IMR-90 (cell line): ENCODE measurements around the gene DHRS12. TPM values are rescaled to one million over a fixed set of nuclear protein-coding genes. Genes with fewer than 3 reads are reported as not detected.
A peak's percentile ranks its signal among the peaks of the same experiment; 100 is the strongest.

ENCODE experiments used
- ATAC-seq: fragments of 200-7000 bp; cut with Tn5 transposase; 2 replicates; pipeline ENCODE4 v1.9.1; 2020; ENCODE audit warnings: low read depth, mild to moderate bottlenecking, moderate library complexity
- BruUV-seq: library from RNA; stranded (reverse); fragments of 400-500 nt; replicated peaks from 2 replicates; lab custom pipeline; 2021; lab: Mats Ljungman, UMichigan
- CTCF ChIA-PET: fragments of 300-600 bp; formaldehyde crosslinking; extraction: SDS; loops from one replicate; lab custom pipeline; 2021; ENCODE audit warnings: antibody characterized with exemption; lab: Yijun Ruan, JAX
- POLR2A ChIA-PET: fragments of 300-600 bp; sonication (Branson Sonifier 250); formaldehyde crosslinking; loops from one replicate; lab custom pipeline; 2022; ENCODE audit warnings: antibody characterized with exemption; ENCODE audit not compliant: unreplicated experiment; lab: Charles Lee
- DNase-seq: peaks from one replicate; pipeline ENCODE4 v3.0.0; 2013
- H2AFZ ChIP-seq: replicated peaks from 2 replicates; pipeline ENCODE3; 2013; ENCODE audit warnings: low read length, mild to moderate bottlenecking; ENCODE audit not compliant: poor library complexity
- H2AK5ac ChIP-seq: 2 replicates; pipeline ENCODE4 v1.6.1; 2013; ENCODE audit warnings: low read depth, low read length, inconsistent platforms
- H2AK9ac ChIP-seq: replicated peaks from 2 replicates; pipeline ENCODE3; 2013; ENCODE audit warnings: mild to moderate bottlenecking, low read depth, low read length, moderate library complexity; ENCODE audit not compliant: poor library complexity
- H2BK120ac ChIP-seq: 2 replicates; pipeline ENCODE4 v1.6.1; 2013; ENCODE audit warnings: low read depth, low read length, inconsistent platforms
- H2BK15ac ChIP-seq: 3 replicates; pipeline ENCODE4 v1.6.1; 2013; ENCODE audit warnings: low read depth, low read length, inconsistent platforms
- H2BK20ac ChIP-seq: 2 replicates; pipeline ENCODE4 v1.6.1; 2013; ENCODE audit warnings: low read depth, mild to moderate bottlenecking, inconsistent platforms, low read length, moderate library complexity
- H2BK5ac ChIP-seq: 2 replicates; pipeline ENCODE4 v1.6.1; 2013; ENCODE audit warnings: mild to moderate bottlenecking, low read depth, low read length, inconsistent platforms; ENCODE audit not compliant: poor library complexity, severe bottlenecking
- H3K14ac ChIP-seq: replicated peaks from 2 replicates; pipeline ENCODE4 v1.6.1; 2013; ENCODE audit warnings: low read depth, low read length, inconsistent platforms
- H3K18ac ChIP-seq: 2 replicates; pipeline ENCODE4 v1.6.1; 2013; ENCODE audit warnings: low read depth, low read length, control low read depth
- H3K23ac ChIP-seq: 2 replicates; pipeline ENCODE4 v1.6.1; 2013; ENCODE audit warnings: low read depth, low read length, inconsistent platforms
- H3K27ac ChIP-seq: 2 replicates; pipeline ENCODE4 v1.5.1; 2013; ENCODE audit warnings: mild to moderate bottlenecking, control low read depth, low read length; ENCODE audit not compliant: insufficient read depth
- H3K27me3 ChIP-seq: 2 replicates; pipeline ENCODE4 v1.6.1; 2013; ENCODE audit warnings: low read length; ENCODE audit not compliant: control insufficient read depth, insufficient read depth
- H3K36me3 ChIP-seq: 2 replicates; pipeline ENCODE4 v1.6.1; 2013; ENCODE audit warnings: low read length, mixed read lengths; ENCODE audit not compliant: control insufficient read depth, insufficient read depth
- H3K4ac ChIP-seq: 2 replicates; pipeline ENCODE4 v1.6.1; 2013; ENCODE audit warnings: low read depth, low read length, inconsistent platforms
- H3K4me1 ChIP-seq: 2 replicates; pipeline ENCODE4 v1.6.1; 2013; ENCODE audit warnings: low read length, mixed read lengths; ENCODE audit not compliant: control insufficient read depth, insufficient read depth
- H3K4me2 ChIP-seq: 2 replicates; pipeline ENCODE4 v1.6.1; 2013; ENCODE audit warnings: low read depth, mild to moderate bottlenecking, control low read depth, low read length, moderate library complexity
- H3K4me3 ChIP-seq: 2 replicates; pipeline ENCODE4 v1.5.1; 2013; ENCODE audit warnings: low read depth, mild to moderate bottlenecking, control low read depth, low read length, moderate library complexity; ENCODE audit not compliant: insufficient read depth
- H3K56ac ChIP-seq: 2 replicates; pipeline ENCODE4 v1.6.1; 2013; ENCODE audit warnings: low read length, inconsistent platforms; ENCODE audit not compliant: insufficient read depth; ENCODE audit errors: extremely low read depth
- H3K79me1 ChIP-seq, 2 experiments: 2 replicates each; pipeline ENCODE4 v1.6.1; 2013; ENCODE audit warnings: low read length in 2 of 2, inconsistent platforms in 1 of 2, low read depth in 1 of 2
- H3K9ac ChIP-seq: 2 replicates; pipeline ENCODE4 v1.6.1; 2013; ENCODE audit warnings: low read depth, low read length, control low read depth
- H3K9me1 ChIP-seq: 2 replicates; pipeline ENCODE4 v1.6.1; 2013; ENCODE audit warnings: low read length, inconsistent platforms; ENCODE audit not compliant: insufficient read depth
- H3K9me3 ChIP-seq: 2 replicates; pipeline ENCODE4 v1.6.1; 2013; ENCODE audit warnings: low read length; ENCODE audit not compliant: control insufficient read depth, insufficient read depth
- H4K20me1 ChIP-seq: 2 replicates; pipeline ENCODE4 v1.6.1; 2013; ENCODE audit warnings: low read length, inconsistent platforms; ENCODE audit not compliant: insufficient read depth
- H4K5ac ChIP-seq: 2 replicates; pipeline ENCODE4 v1.6.1; 2013; ENCODE audit warnings: mild to moderate bottlenecking, low read depth, low read length, control low read depth
- H4K8ac ChIP-seq, 2 experiments: 2 replicates each; pipeline ENCODE4 v1.6.1; 2013; ENCODE audit warnings: low read depth in 2 of 2, low read length in 2 of 2, control low read depth in 1 of 2, inconsistent platforms in 1 of 2
- H4K91ac ChIP-seq: 2 replicates; pipeline ENCODE4 v1.6.1; 2013; ENCODE audit warnings: low read depth, low read length, inconsistent platforms; ENCODE audit not compliant: insufficient read depth
- BHLHE40 ChIP-seq: fragments of 150-350 bp; IDR thresholded peaks from 2 replicates; pipeline ENCODE4 v1.6.1; 2016; ENCODE audit warnings: mild to moderate bottlenecking, low read depth, low read length
- CEBPB ChIP-seq: IDR thresholded peaks from 2 replicates; pipeline ENCODE4 v1.6.1; 2012; ENCODE audit warnings: low read depth, low read length, improper control_type of control experiment
- CHD1 ChIP-seq: IDR thresholded peaks from 2 replicates; pipeline ENCODE4 v1.6.1; 2012; ENCODE audit warnings: low read depth, low read length, improper control_type of control experiment
- FOS ChIP-seq: fragments of 150-350 bp; IDR thresholded peaks from 2 replicates; pipeline ENCODE4 v1.6.1; 2016; ENCODE audit warnings: low read depth, low read length
- MAFK ChIP-seq: IDR thresholded peaks from 2 replicates; pipeline ENCODE4 v1.6.1; 2012; ENCODE audit warnings: low read depth, low read length, improper control_type of control experiment
- MAZ ChIP-seq: IDR thresholded peaks from 2 replicates; pipeline ENCODE4 v1.6.1; 2012; ENCODE audit warnings: low read depth, mild to moderate bottlenecking, low read length, improper control_type of control experiment, moderate library complexity, borderline replicate concordance
- MXI1 ChIP-seq: IDR thresholded peaks from 2 replicates; pipeline ENCODE4 v1.6.1; 2012; ENCODE audit warnings: low read depth, mild to moderate bottlenecking, low read length, moderate library complexity, borderline replicate concordance
- NFE2L2 ChIP-seq: fragments of 150-350 bp; IDR thresholded peaks from 2 replicates; pipeline ENCODE4 v1.6.1; 2016; ENCODE audit warnings: low read depth, mild to moderate bottlenecking, low read length
- POLR2A ChIP-seq: IDR thresholded peaks from 2 replicates; pipeline ENCODE4 v1.6.1; 2012; ENCODE audit warnings: mild to moderate bottlenecking, low read depth, low read length
- RCOR1 ChIP-seq: IDR thresholded peaks from 2 replicates; pipeline ENCODE4 v1.6.1; 2012; ENCODE audit warnings: mild to moderate bottlenecking, low read length, improper control_type of control experiment; ENCODE audit not compliant: insufficient replicate concordance
- RFX5 ChIP-seq: IDR thresholded peaks from 2 replicates; pipeline ENCODE4 v1.8.0; 2012; ENCODE audit warnings: low read depth, mild to moderate bottlenecking, low read length, moderate library complexity
- WGBS, 2 experiments: methylation state at CpG; one replicate each; pipeline versions ENCODE4 v1.1.5 to v1.1.7; 2013; ENCODE audit warnings: missing lambda C conversion rate in 2 of 2; ENCODE audit not compliant: insufficient read length in 1 of 2; ENCODE audit errors: extremely low coverage in 2 of 2; 5-methylcytosine and 5-hydroxymethylcytosine counted together
- dilution Hi-C: fragments of 300-500 bp; cut with HindIII; formaldehyde crosslinking; loops from one replicate; pipeline ENCODE4 v1.14.3; 2018; ENCODE audit warnings: low sequenced_read_pairs; ENCODE audit not compliant: unreplicated experiment
- in situ Hi-C: fragments of 300-500 bp; cut with MboI; formaldehyde crosslinking; loops from 3 replicates; pipeline ENCODE4 v1.14.3; 2019; ENCODE audit warnings: low sequenced_read_pairs, inconsistent platforms, mixed read lengths
- intact Hi-C: fragments of 100-400 bp; cut with micrococcal nuclease; formaldehyde crosslinking; loops from 2 replicates; pipeline ENCODE4 v1.10.0; 2022
- polyA plus RNA-seq, 3 experiments: library from polyadenylated mRNA; depleted of rRNA; stranded (reverse); fragments of >200 nt; gene quantifications; 2 replicates each; pipeline ENCODE4 v1.2.3, GENCODE V29; 2012; ENCODE audit warnings: low replicate concordance in 1 of 3
- total RNA-seq: library from RNA; depleted of rRNA; stranded (reverse); fragments of >200 nt; gene quantifications from 2 replicates; pipeline ENCODE4 v1.2.3, GENCODE V29; 2012
- TF ChIP-seq, protein P1 (sequence below): fragments of 150-350 bp; IDR thresholded peaks from 2 replicates; pipeline ENCODE4 v1.6.1; 2016; ENCODE audit warnings: low read depth, mild to moderate bottlenecking, low read length, moderate library complexity, borderline replicate concordance
- TF ChIP-seq, protein P2 (sequence below): conservative IDR thresholded peaks from 2 replicates; pipeline ENCODE4 v1.5.1; 2012; ENCODE audit warnings: mild to moderate bottlenecking, low read depth, low read length, improper control_type of control experiment
- TF ChIP-seq, protein P3 (sequence below): fragments of 150-350 bp; IDR thresholded peaks from 2 replicates; pipeline ENCODE4 v1.6.1; 2017; ENCODE audit warnings: mild to moderate bottlenecking, antibody characterized with exemption, low read length, low read depth

DHRS12 gene
- total and polyA plus RNA-seq, 2 of the 4 experiments (the other 2 are of a cell fraction): 1.3 to 1.6 TPM

DNA sequence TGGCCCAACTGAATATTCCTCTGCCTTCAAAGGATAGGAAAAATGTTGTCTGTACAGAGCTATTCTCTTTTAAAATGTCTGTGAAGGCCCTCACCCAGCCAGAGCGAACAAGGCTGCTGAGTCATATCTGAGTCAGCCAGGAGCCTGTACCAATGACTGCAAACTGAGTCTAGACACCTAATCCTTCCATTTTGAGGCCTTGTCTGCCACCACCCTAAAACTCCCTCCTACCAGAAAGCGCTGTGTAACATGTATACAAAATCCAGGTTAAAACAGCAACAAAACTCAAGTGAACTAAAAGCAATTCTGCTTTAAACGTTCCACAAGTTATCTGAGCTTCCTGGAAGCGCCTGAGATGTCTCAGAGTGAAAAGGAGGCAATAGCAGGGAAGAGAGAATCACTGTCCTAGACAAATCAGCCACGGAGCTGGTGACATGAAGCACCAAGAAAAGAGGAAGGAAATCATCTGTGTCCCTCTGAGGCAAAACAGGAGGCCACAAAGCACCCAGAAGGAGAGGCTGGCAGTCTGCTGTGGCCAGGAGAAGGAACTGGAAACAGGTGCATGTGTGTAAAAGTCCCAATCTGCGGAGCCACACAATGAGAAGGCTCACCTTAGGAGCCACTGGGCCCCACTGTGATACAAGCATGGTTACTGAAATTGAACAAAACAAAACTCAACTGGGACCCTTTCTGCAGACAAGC is 10.2 kb downstream of the DHRS12 start:
- in situ Hi-C loops: no loop called here
- H3K27ac ChIP-seq: peak overlapping the region; percentile 33; the same call in 1 of the 2 replicates
- intact Hi-C loops: no loop called here
- BruUV-seq: no TSS peak
- H2AFZ ChIP-seq: peak overlapping the region; percentile 78
- peak overlapping the region; percentile 86 for H3K4ac ChIP-seq
- peak overlapping the region; percentile 82 for H4K5ac ChIP-seq
- H4K91ac ChIP-seq: peak overlapping the region; percentile 79
- H4K20me1 ChIP-seq: no peaks in the 10 kb centered on the region
- ATAC-seq: peak; percentile 99
- peaks cover 12% of the 10 kb centered on the region for H3K9me1 ChIP-seq
- H3K27me3 ChIP-seq: no peaks in the 10 kb centered on the region
- peak overlapping the region; percentile 57 for H2AK9ac ChIP-seq
- peak overlapping the region; percentile 85 for H3K14ac ChIP-seq
- WGBS, 2 experiments: 50% methylated on average over 2 of the region's 6 CpGs; no CpG with 5 or more reads in 1 of the 2 experiments
- H3K18ac ChIP-seq: peak overlapping the region; percentile 84
- dilution Hi-C loops: no loop called here
- peaks cover 10% of the 10 kb centered on the region for H3K4me1 ChIP-seq
- H2AK5ac ChIP-seq: peak overlapping the region; percentile 72
- no peaks in the 10 kb centered on the region for H3K36me3 ChIP-seq
- H3K4me3 ChIP-seq: no peak overlapping the region
- ChIA-PET CTCF (no interaction called here), POLR2A (no interaction called here)
- H2BK20ac ChIP-seq: peak overlapping the region; percentile 88
- H3K56ac ChIP-seq: peak overlapping the region; percentile 14; the same call in 1 of the 2 replicates
- peak overlapping the region; percentile 63 for H2BK5ac ChIP-seq
- H2BK120ac ChIP-seq: peak overlapping the region; percentile 67
- H3K9me3 ChIP-seq: no peaks in the 10 kb centered on the region
- peak overlapping the region; percentile 34; the same call in 1 of the 2 replicates for H3K4me2 ChIP-seq
- 0 out of 4 replicates have a peak, but pooled peaks cover 0 to 5% of the 10 kb centered on the region in 2 experiments for H3K79me1 ChIP-seq
- H4K8ac ChIP-seq: peak overlapping the region; percentile 62 to 82
- DNase-seq: peak; percentile 91
- peak overlapping the region; percentile 61; the same call in 2 of the 3 replicates for H2BK15ac ChIP-seq
- 0 out of 2 replicates have a peak overlapping the region, but pooled peaks have one; percentile 13 for H3K23ac ChIP-seq
- H3K9ac ChIP-seq: no peak overlapping the region
- peak; percentile 90 for TF ChIP-seq NFE2L2
- peak; percentile 11; the same call in 1 of the 2 replicates for TF ChIP-seq CEBPB
- TF ChIP-seq, protein P1, sequence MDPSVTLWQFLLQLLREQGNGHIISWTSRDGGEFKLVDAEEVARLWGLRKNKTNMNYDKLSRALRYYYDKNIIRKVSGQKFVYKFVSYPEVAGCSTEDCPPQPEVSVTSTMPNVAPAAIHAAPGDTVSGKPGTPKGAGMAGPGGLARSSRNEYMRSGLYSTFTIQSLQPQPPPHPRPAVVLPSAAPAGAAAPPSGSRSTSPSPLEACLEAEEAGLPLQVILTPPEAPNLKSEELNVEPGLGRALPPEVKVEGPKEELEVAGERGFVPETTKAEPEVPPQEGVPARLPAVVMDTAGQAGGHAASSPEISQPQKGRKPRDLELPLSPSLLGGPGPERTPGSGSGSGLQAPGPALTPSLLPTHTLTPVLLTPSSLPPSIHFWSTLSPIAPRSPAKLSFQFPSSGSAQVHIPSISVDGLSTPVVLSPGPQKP: no peak
- no peak for TF ChIP-seq RCOR1
- TF ChIP-seq, protein P2, sequence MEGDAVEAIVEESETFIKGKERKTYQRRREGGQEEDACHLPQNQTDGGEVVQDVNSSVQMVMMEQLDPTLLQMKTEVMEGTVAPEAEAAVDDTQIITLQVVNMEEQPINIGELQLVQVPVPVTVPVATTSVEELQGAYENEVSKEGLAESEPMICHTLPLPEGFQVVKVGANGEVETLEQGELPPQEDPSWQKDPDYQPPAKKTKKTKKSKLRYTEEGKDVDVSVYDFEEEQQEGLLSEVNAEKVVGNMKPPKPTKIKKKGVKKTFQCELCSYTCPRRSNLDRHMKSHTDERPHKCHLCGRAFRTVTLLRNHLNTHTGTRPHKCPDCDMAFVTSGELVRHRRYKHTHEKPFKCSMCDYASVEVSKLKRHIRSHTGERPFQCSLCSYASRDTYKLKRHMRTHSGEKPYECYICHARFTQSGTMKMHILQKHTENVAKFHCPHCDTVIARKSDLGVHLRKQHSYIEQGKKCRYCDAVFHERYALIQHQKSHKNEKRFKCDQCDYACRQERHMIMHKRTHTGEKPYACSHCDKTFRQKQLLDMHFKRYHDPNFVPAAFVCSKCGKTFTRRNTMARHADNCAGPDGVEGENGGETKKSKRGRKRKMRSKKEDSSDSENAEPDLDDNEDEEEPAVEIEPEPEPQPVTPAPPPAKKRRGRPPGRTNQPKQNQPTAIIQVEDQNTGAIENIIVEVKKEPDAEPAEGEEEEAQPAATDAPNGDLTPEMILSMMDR: no peak
- TF ChIP-seq CHD1: no peak
- no peak for TF ChIP-seq RFX5
- TF ChIP-seq MXI1: no peak
- no peak for TF ChIP-seq MAZ
- TF ChIP-seq, protein P3, sequence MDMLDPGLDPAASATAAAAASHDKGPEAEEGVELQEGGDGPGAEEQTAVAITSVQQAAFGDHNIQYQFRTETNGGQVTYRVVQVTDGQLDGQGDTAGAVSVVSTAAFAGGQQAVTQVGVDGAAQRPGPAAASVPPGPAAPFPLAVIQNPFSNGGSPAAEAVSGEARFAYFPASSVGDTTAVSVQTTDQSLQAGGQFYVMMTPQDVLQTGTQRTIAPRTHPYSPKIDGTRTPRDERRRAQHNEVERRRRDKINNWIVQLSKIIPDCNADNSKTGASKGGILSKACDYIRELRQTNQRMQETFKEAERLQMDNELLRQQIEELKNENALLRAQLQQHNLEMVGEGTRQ: no peak
- TF ChIP-seq FOS: peak; percentile 89
- peak; percentile 53 for TF ChIP-seq MAFK
- no peak for TF ChIP-seq POLR2A
- TF ChIP-seq BHLHE40: no peak
